ENCODE data around the gene HPS5. TPM values are rescaled to one million over a fixed set of nuclear protein-coding genes. Genes with fewer than 3 reads are reported as not detected.
"Not testable (repeated sequence)": the region's sequence is repeated elsewhere in the genome, so short reads cannot be mapped to it uniquely, and the experiment has no call there.

HPS5 gene
- total and polyA plus RNA-seq, 8 donors = 19.4 to 25.3 (median 22.8) TPM

GRCh38 chr11:18270102-18270501, 51.8 kb downstream of the HPS5 start:
- Histone ChIP-seq H3K4me3 (no peak overlapping the region), H3K36me3 (no peaks in the 10 kb centered on the region), H3K27ac (no peak overlapping the region), H3K27me3 (no peaks in the 10 kb centered on the region), H3K4me1 (peaks cover 0 to 10% of the 10 kb centered on the region in 2 donors), H3K9me3 (no peaks in the 10 kb centered on the region)
- no peak for DNase-seq
- intact Hi-C loops (cut with DNase I) = no loop called here
- TF ChIP-seq, protein P1, sequence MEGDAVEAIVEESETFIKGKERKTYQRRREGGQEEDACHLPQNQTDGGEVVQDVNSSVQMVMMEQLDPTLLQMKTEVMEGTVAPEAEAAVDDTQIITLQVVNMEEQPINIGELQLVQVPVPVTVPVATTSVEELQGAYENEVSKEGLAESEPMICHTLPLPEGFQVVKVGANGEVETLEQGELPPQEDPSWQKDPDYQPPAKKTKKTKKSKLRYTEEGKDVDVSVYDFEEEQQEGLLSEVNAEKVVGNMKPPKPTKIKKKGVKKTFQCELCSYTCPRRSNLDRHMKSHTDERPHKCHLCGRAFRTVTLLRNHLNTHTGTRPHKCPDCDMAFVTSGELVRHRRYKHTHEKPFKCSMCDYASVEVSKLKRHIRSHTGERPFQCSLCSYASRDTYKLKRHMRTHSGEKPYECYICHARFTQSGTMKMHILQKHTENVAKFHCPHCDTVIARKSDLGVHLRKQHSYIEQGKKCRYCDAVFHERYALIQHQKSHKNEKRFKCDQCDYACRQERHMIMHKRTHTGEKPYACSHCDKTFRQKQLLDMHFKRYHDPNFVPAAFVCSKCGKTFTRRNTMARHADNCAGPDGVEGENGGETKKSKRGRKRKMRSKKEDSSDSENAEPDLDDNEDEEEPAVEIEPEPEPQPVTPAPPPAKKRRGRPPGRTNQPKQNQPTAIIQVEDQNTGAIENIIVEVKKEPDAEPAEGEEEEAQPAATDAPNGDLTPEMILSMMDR (IDR thresholded peaks at IDR 0.05) = no peak
- no peak for ATAC-seq

DNA sequence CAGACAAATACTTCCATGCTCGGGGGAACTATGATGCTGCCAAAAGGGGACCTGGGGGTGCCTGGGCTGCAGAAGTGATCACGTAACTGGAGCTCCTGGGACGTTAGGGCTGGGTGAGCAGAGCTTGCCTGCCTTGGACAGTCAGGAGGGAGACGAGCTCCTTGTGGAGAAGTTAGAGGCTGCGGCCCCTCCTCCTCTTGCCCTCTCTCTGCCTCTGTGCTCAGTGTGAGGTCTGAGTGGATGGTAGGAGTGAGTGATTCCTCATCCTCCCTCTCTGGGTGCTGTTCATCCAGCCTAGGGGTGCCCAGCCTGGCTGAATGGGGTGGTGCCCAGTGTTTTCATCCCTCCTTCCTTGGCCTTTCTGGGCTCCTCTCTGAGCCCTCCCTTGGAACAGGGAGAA, 52.7 kb downstream of the HPS5 start:
- H3K27ac ChIP-seq; DNase-seq; intact Hi-C loops (cut with DNase I); H3K4me1 ChIP-seq; H3K27me3 ChIP-seq; ATAC-seq; H3K36me3 ChIP-seq; H3K4me3 ChIP-seq; H3K9me3 ChIP-seq: not testable (repeated sequence)

DNA sequence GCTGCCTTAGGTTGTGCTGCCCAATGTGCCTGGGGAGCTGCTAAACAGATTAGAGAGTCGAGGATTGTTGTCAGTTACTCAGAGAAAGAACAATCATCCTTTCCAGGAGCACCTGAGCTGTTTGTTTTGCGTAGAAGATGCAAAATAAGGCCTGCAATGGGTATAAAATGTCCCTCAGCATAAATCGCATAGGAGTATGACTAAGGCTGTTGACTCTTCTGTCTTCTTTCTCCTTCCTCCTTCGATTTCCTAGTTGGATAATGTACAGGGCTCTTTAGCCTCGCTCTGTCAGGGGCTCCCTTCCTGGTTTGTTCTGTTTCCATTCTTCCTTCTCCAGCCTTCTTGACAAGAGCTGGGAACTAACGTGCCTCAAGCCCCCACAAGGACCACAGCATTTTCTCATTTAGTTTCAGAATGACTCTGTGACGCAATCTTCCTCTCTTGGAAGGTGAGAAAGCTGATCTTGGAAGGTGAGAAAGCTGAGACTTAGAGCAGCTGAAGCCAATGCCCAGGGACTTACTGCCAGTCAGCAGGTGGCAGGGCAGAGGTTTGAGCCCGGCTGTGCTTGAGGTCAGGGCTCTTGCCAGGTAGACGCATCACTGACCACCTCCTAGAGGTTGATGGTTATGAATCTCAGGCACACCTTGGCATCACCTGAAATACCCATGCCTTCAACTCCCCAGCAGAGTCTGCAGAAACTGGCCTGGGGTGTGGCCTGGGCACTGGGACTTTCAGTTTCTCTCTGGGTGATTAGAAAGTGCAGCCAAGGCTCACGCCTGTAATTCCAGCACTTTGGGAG, 54.4 kb downstream of the HPS5 start:
- intact Hi-C loops (cut with DNase I); H3K36me3 ChIP-seq: not testable (repeated sequence)

GRCh38 chr11:18265949-18266348, 56.0 kb downstream of the HPS5 start, which contains the start of gene SAA1:
TSS of gene SAA1 (plus strand) at chr11:18266264. CDS start at chr11:18266888, 624 bp downstream.
- DNase-seq (no peak), ATAC-seq (no peak)
- Histone ChIP-seq H3K9me3 (no peaks in the 10 kb centered on the region), H3K4me1 (peaks cover 0 to 10% of the 10 kb centered on the region in 2 donors), H3K36me3 (no peaks in the 10 kb centered on the region), H3K27ac (no peak within 1 kb of the TSS), H3K27me3 (no peaks in the 10 kb centered on the region), H3K4me3 (no peak within 1 kb of the TSS)
- TF ChIP-seq, protein P1 (IDR thresholded peaks at IDR 0.05) = no peak
- intact Hi-C loops (cut with DNase I) = no loop called here

More for the DNA sequence above, 54.4 kb downstream of the HPS5 start:
- ATAC-seq = peak; percentile 39
- H3K9me3 ChIP-seq, H3K27ac ChIP-seq, DNase-seq, H3K4me1 ChIP-seq, H3K27me3 ChIP-seq, H3K4me3 ChIP-seq: not testable (repeated sequence)

GRCh38 chr11:18264677-18265555, 57.0 kb downstream of the HPS5 start:
- Histone ChIP-seq H3K36me3 (no peaks in the 10 kb centered on the region), H3K4me1 (peaks cover 0 to 10% of the 10 kb centered on the region in 2 donors), H3K27me3 (no peaks in the 10 kb centered on the region), H3K27ac (no peak overlapping the region), H3K9me3 (no peaks in the 10 kb centered on the region), H3K4me3 (no peak overlapping the region)
- no peak for DNase-seq
- ATAC-seq = no peak
- intact Hi-C loops (cut with DNase I) = no loop called here
- TF ChIP-seq, protein P1 (IDR thresholded peaks at IDR 0.05) = no peak

DNA sequence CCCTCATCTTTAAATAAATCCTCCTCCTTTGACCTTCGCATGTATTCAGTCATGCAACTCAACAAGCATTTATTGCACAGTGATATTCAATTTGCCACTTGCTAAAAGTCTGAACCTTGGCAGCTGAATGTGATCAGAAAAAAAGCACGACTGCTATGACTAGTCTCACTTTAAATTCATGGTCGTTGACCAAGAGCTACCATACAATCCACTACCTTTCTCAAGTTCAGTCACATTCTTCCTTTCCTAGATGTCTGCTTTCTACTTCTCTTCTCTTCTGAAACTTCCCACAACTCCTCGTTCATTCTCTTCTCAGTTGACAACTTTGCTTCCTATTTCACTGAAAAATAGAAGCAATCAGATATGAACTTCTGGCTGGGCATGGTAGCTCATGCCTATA, 57.9 kb downstream of the HPS5 start:
- Histone ChIP-seq H3K9me3 (no peaks in the 10 kb centered on the region), H3K4me1 (peaks cover 0 to 10% of the 10 kb centered on the region in 2 donors), H3K4me3 (no peak overlapping the region), H3K36me3 (no peaks in the 10 kb centered on the region), H3K27me3 (no peaks in the 10 kb centered on the region), H3K27ac (no peak overlapping the region)
- TF ChIP-seq, protein P1 (IDR thresholded peaks at IDR 0.05) = no peak
- DNase-seq (no peak), ATAC-seq (no peak)
- intact Hi-C loops (cut with DNase I) = no loop called here

DNA sequence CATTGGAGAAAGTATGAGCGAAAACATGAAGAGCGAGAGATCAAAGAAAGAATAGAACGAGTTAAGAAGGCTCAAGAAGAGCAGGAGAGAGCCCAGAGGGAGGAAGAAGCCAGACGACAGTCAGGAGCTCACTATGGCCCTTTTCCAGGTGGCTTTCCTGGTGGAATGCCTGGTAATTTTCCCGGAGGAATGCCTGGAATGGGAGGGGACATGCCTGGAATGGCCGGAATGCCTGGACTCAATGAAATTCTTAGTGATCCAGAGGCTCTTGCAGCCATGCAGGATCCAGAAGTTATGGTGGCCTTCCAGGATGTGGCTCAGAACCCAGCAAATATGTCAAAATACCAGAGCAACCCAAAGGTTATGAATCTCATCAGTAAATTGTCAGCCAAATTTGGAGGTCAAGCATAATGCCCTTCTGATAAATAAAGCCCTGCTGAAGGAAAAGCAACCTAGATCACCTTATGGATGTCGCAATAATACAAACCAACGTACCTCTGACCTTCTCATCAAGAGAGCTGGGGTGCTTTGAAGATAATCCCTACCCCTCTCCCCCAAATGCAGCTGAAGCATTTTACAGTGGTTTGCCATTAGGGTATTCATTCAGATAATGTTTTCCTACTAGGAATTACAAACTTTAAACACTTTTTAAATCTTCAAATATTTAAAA, 59.1 kb downstream of the HPS5 start:
- H3K27me3 ChIP-seq; H3K9me3 ChIP-seq; H3K4me3 ChIP-seq; H3K36me3 ChIP-seq; H3K27ac ChIP-seq; H3K4me1 ChIP-seq; DNase-seq; ATAC-seq; intact Hi-C loops (cut with DNase I): not testable (repeated sequence)
